ENCODE data around the gene SSBP2.

Gene SSBP2

DNA sequence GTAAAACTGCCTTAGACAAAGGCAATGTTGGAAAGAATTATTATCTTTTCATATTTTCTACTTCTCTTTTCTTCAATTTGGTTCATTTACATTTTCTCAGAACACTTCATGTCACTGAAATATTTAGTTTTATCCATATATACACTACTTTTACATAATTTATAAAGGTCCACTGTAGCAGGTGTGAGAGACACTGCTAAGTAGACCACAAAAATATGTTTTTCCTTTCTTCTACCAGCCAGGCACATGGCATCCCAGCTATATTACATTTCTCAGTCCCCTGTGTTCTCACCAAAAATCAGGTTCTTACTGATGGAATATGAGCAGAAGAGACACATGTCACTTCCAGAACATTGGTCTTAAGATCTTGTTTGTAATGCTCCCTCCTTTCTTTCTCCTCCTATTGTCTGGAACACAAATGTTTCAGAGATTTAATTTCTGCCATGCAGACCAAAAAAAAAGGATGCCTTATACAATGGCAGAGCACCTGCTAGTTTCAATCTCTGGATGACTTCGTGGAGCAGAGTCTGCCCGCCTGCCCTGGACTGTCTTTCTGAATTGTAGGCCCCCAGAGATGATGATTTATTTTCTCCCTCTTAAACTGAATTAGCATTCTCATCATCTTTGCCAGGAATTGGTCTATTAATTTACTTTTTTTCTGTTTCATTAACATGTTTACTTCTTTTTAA is 231.5 kb downstream of the SSBP2 start:
- DNase-seq (ENCODE audit: low read depth) = no peak

GRCh38 chr5:81517462-81517861 is 233.4 kb downstream of the SSBP2 start:
- peak; percentile 29 for DNase-seq (ENCODE audit: low read depth)
- TF ChIP-seq POLR2A (IDR thresholded peaks at IDR 0.05; ENCODE audit: extremely low read depth, insufficient read length) = no peak
- TF ChIP-seq, protein P1, sequence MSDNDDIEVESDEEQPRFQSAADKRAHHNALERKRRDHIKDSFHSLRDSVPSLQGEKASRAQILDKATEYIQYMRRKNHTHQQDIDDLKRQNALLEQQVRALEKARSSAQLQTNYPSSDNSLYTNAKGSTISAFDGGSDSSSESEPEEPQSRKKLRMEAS (IDR thresholded peaks at IDR 0.05; ENCODE audit: low read depth, low read length) = no peak
- TF ChIP-seq MYC (IDR thresholded peaks at IDR 0.05; ENCODE audit: low read depth, low read length) = no peak
- no peak for TF ChIP-seq CTCF (IDR thresholded peaks at IDR 0.05; ENCODE audit: low read depth, low read length)

More for the DNA sequence above, 231.5 kb downstream of the SSBP2 start:
- H3K4me3 ChIP-seq (ENCODE audit: low read depth, low read length) = no peak overlapping the region
- TF ChIP-seq CTCF (IDR thresholded peaks at IDR 0.05; ENCODE audit: low read depth, low read length) = no peak
- TF ChIP-seq POLR2A (IDR thresholded peaks at IDR 0.05; ENCODE audit: extremely low read depth, insufficient read length) = no peak
- TF ChIP-seq MYC (IDR thresholded peaks at IDR 0.05; ENCODE audit: low read depth, low read length) = no peak
- TF ChIP-seq, protein P1 (IDR thresholded peaks at IDR 0.05; ENCODE audit: low read depth, low read length) = no peak

GRCh38 chr5:81516091-81516490 is 234.8 kb downstream of the SSBP2 start:
- no peak overlapping the region for H3K4me3 ChIP-seq (ENCODE audit: low read depth, low read length)
- peak; percentile 20 for DNase-seq (ENCODE audit: low read depth)
- TF ChIP-seq, protein P1 (IDR thresholded peaks at IDR 0.05; ENCODE audit: low read depth, low read length) = no peak
- TF ChIP-seq POLR2A (IDR thresholded peaks at IDR 0.05; ENCODE audit: extremely low read depth, insufficient read length) = no peak
- no peak for TF ChIP-seq CTCF (IDR thresholded peaks at IDR 0.05; ENCODE audit: low read depth, low read length)
- no peak for TF ChIP-seq MYC (IDR thresholded peaks at IDR 0.05; ENCODE audit: low read depth, low read length)

More at GRCh38 chr5:81517462-81517861, 233.4 kb downstream of the SSBP2 start:
- H3K4me3 ChIP-seq (ENCODE audit: low read depth, low read length) = no peak overlapping the region

GRCh38 chr5:81513982-81514381 is 236.9 kb downstream of the SSBP2 start:
- no peak overlapping the region for H3K4me3 ChIP-seq (ENCODE audit: low read depth, low read length)
- TF ChIP-seq POLR2A (IDR thresholded peaks at IDR 0.05; ENCODE audit: extremely low read depth, insufficient read length) (no peak), MYC (IDR thresholded peaks at IDR 0.05; ENCODE audit: low read depth, low read length) (no peak), CTCF (IDR thresholded peaks at IDR 0.05; ENCODE audit: low read depth, low read length) (no peak)
- TF ChIP-seq, protein P1 (IDR thresholded peaks at IDR 0.05; ENCODE audit: low read depth, low read length) = no peak
- peak; percentile 18 for DNase-seq (ENCODE audit: low read depth)

DNA sequence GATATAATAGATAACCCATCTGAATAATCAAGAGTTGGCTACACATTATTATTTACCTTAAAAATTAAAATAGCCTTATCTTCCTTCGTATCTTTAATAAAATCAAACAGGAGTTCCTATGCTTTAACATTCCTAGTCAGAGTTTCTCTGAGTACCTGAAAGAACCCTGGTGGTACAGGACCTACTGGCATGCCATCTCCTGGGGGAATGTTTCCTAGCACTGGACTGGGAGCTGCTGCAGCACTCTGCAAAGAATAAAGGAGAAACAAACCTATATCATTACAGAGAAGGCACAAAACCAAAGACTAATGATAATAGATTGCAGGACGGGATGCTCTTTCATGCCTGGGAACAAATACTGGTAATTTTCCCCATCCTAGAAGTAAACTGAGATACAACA is 237.4 kb downstream of the SSBP2 start:
- no peak for DNase-seq (ENCODE audit: low read depth)
- TF ChIP-seq MYC (IDR thresholded peaks at IDR 0.05; ENCODE audit: low read depth, low read length) (no peak), POLR2A (IDR thresholded peaks at IDR 0.05; ENCODE audit: extremely low read depth, insufficient read length) (no peak), CTCF (IDR thresholded peaks at IDR 0.05; ENCODE audit: low read depth, low read length) (no peak)
- TF ChIP-seq, protein P1 (IDR thresholded peaks at IDR 0.05; ENCODE audit: low read depth, low read length) = no peak
- no peak overlapping the region for H3K4me3 ChIP-seq (ENCODE audit: low read depth, low read length)
